Right hindlimb (tissue), 1 donor: ENCODE results near the gene FRMD1.

Experiments
- DNase-seq: peaks from one replicate; pipeline ENCODE4 v3.0.0-alpha.2; 2018

FRMD1 gene

DNA sequence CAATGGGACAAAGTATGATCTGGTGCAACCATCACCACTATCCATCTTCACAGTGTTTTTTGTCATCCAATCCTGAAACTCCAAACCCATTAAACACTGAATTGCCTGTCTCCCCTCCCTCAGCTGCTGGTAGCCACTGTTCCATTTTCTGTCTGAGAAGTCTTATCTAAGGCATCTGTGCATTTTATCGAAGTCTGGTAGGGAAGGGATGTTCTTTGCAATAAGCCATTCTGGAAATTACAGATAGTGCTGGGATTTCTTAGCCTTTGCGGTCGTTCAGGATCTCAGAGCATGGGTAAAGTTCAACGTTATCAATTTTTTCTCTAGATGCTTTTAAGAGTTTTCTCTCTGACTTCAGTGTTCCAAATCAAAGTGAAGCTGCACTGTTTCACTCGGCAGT, 57.4 kb downstream of the FRMD1 start:
- no peak for DNase-seq

DNA sequence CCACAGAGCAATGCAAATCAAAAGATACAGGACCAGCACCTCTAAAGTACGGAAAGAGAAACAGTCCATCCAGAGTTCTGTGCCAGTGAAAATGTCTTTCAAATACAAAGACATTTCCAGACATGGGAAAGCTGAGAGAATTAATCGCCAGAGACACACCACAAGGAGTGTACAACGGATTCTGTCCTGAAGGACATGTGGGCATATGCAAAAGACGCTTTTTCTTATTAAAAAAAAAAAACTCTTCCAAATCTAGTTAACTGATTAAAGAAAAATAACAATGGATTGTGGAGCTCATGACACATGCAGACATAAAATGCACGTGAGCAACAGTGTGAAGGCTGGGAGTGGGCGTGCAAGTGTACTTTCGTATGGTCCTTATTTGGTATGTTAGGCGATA, 58.8 kb downstream of the FRMD1 start:
- no peak for DNase-seq

- DNase-seq = no peak
Measured at GRCh38 chr6:168018664-168019063, 60.3 kb downstream of the FRMD1 start.

GRCh38 chr6:168017629-168018028, 61.4 kb downstream of the FRMD1 start:
- DNase-seq = no peak

GRCh38 chr6:168016721-168017525, 62.1 kb downstream of the FRMD1 start:
- DNase-seq = no peak

- DNase-seq = no peak
Measured at GRCh38 chr6:168016176-168016620, 62.8 kb downstream of the FRMD1 start.

GRCh38 chr6:168015482-168016175, 63.4 kb downstream of the FRMD1 start:
- DNase-seq = peak; percentile 59

DNA sequence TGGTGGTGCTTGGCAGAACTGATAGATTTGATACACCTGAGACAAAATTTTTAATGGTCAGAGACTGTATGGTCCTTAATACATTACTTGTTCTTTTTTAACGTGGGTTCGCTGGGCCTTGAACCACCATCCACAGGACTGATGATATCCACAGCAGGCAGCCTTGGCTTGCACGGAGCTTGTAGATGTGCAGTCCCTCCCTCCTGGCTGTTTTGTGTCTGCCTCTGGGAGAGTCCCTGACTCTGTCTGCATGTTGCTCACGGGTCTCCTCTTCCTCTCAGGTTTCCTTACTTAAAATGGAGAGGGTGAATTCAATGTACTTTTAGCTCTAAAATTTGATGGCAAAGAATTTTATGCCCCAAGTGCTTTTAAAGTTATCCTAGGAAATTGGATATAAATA, 64.0 kb downstream of the FRMD1 start:
- DNase-seq = no peak

GRCh38 chr6:168014428-168014827, 64.6 kb downstream of the FRMD1 start:
- DNase-seq = no peak

DNA sequence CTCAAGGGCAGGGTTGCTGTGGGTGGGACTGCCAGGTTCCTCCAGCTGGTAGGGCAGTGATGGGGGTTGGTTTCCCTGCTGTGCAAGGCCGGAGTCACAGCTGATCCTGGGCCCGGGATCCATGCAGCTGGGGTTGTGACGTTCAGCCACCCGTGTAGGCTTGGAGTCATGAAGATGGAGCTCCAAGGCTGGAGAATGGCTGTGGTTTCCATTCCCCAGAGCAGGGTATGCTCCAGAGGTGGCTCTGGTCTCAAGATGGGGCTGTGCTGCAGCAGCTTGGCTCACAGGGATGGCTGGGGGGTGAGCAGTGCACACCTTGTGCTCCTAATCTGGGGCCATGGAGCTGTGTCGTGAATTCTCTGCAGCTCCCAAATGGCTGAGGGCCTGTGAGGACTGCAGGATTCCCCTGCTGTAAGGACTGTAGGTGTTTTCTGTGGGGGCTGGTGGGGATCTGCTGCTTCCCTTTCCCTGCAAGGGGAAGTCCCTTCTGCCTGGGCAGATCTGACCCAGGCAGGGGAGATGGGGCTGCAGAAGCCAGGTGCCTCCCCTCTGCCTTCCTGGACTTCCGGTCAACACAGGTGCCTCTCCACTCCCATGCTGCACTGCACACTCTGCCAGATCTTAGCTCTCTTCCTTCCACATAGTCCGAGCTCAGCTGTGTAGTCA, 65.6 kb downstream of the FRMD1 start:
- DNase-seq = no peak

GRCh38 chr6:168012431-168013249, 66.4 kb downstream of the FRMD1 start:
- DNase-seq = no peak

- DNase-seq = no peak
Measured at GRCh38 chr6:168011291-168011690, 67.7 kb downstream of the FRMD1 start.

GRCh38 chr6:168009331-168009730, 69.7 kb downstream of the FRMD1 start:
- no peak for DNase-seq

DNA sequence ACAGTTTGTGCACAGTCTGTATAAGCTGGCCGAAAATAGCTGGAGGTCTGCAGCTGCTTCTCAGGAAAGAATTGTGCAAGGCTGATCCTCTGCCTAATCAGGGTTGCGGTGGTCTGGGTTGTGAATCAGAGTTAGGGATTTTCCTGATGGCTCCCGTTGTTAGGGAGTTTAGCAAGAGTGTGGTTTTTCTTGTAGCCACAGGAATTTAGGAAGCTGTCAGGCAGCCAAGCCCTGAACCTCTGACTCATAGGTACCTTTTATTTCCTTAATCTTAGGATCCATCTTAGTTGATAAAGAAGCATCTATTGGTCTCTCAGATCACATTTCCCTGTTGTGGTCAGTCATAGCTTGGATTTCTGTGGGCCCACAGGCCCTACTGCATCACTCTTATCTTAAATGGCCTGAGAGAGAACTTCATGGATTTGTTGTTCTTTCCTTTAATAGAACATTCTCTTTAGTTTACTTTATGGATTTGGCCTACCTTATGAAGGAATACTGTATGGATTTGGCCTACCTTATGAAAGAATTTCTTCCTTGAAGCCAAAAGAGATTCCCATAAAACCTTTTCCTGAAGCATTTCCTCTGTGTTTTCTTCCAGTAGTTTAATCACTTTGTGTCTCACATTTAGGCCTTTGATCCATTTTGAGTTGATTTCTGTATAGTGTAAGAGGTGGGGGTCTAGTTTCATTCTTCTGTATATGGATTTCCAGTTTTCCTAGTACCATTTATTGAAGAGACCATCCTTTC, 71.2 kb downstream of the FRMD1 start:
- DNase-seq = no peak

DNA sequence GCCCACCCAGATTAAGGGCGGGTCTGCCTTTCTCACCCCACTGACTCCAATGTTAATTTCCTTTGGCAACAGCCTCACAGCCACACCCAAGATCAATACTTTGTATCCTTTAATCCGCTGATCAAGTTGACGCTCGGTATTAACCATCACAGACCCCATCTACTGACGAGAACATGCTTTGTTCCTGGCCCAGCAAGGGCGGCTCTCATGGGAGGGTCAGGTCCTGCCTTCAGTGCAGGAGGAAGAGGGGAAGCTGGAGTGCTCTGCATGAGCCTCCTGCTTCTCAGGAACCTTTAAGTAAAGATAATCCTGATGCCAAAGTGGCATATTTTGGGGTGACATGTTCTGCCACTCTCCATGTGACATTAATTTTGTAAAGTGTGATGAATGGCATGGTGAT, 73.2 kb downstream of the FRMD1 start:
- DNase-seq = no peak

- no peak for DNase-seq
Measured at GRCh38 chr6:168004945-168005344, 74.1 kb downstream of the FRMD1 start.

- no peak for DNase-seq
Measured at GRCh38 chr6:168004023-168004422, 75.0 kb downstream of the FRMD1 start.
